Placental epithelial cell (primary cell): ENCODE measurements around the gene ZRANB2. TPM values are rescaled to one million over a fixed set of nuclear protein-coding genes. Genes with fewer than 3 reads are reported as not detected.
A peak's percentile ranks its signal among the peaks of the same experiment; 100 is the strongest.

Experiments used
- small RNA-seq: library from RNA; depleted of rRNA; stranded (forward); fragments of <200 nt; gene quantifications from one replicate; pipeline ENCODE3, GENCODE V24; 2012
- total RNA-seq: library from RNA; depleted of rRNA; stranded (reverse); fragments of >200 nt; gene quantifications from 2 replicates; pipeline ENCODE4 v1.2.3, GENCODE V29; 2012

ZRANB2 gene
- total RNA-seq: 31.0 and 38.1 TPM in 2 replicates

GRCh38 chr1:71080739-71081696 is at the start of gene ZRANB2:
TSS of gene ZRANB2 (minus strand) at chr1:71081035. CDS start at chr1:71080995, 40 bp downstream.

GRCh38 chr1:71047635-71048607 is 32.9 kb downstream of the ZRANB2 start, which contains the start of gene PTGER3:
TSS of gene PTGER3 (minus strand) at chr1:71047816. CDS start at chr1:71047577, 239 bp downstream.

Small RNA genes lying within 50 kb of the gene (small RNA-seq; reads per million reads assigned to genes)
- 38.2 reads per million, percentile 97 among the genes with 10 or more reads in this experiment for gene MIR186

Other genes with a start within 250 kb of the ZRANB2 start
- 0.22 and 0.39 TPM in 2 replicates for gene PTGER3, start 33.2 kb downstream of the ZRANB2 start, total RNA-seq